Measurements from ENCODE around the gene CCR8.

DNA sequence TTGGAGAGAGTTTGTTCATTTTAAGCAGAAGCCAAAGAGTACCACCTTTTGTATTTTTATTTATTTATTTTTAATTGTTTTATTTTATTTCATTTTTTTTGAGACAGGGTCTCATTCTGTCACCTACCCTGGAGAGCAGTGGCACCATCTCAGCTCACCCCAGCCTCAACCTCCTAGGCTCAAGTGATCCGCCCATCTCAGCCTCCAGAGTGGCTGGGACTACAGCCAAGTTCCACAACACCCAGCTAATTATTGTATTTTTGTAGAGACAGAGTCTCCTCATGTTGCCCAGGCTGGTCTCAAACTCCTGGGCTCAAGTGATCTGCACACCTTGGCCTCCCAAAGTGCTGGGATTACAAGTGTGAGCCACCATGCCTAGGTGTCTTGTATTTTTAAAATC lies 9.6 kb downstream of the CCR8 start:
- TF ChIP-seq, protein P1, sequence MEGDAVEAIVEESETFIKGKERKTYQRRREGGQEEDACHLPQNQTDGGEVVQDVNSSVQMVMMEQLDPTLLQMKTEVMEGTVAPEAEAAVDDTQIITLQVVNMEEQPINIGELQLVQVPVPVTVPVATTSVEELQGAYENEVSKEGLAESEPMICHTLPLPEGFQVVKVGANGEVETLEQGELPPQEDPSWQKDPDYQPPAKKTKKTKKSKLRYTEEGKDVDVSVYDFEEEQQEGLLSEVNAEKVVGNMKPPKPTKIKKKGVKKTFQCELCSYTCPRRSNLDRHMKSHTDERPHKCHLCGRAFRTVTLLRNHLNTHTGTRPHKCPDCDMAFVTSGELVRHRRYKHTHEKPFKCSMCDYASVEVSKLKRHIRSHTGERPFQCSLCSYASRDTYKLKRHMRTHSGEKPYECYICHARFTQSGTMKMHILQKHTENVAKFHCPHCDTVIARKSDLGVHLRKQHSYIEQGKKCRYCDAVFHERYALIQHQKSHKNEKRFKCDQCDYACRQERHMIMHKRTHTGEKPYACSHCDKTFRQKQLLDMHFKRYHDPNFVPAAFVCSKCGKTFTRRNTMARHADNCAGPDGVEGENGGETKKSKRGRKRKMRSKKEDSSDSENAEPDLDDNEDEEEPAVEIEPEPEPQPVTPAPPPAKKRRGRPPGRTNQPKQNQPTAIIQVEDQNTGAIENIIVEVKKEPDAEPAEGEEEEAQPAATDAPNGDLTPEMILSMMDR (IDR thresholded peaks at IDR 0.05; ENCODE audit: poor library complexity, severe bottlenecking), result no peak
- TF ChIP-seq, protein P2, sequence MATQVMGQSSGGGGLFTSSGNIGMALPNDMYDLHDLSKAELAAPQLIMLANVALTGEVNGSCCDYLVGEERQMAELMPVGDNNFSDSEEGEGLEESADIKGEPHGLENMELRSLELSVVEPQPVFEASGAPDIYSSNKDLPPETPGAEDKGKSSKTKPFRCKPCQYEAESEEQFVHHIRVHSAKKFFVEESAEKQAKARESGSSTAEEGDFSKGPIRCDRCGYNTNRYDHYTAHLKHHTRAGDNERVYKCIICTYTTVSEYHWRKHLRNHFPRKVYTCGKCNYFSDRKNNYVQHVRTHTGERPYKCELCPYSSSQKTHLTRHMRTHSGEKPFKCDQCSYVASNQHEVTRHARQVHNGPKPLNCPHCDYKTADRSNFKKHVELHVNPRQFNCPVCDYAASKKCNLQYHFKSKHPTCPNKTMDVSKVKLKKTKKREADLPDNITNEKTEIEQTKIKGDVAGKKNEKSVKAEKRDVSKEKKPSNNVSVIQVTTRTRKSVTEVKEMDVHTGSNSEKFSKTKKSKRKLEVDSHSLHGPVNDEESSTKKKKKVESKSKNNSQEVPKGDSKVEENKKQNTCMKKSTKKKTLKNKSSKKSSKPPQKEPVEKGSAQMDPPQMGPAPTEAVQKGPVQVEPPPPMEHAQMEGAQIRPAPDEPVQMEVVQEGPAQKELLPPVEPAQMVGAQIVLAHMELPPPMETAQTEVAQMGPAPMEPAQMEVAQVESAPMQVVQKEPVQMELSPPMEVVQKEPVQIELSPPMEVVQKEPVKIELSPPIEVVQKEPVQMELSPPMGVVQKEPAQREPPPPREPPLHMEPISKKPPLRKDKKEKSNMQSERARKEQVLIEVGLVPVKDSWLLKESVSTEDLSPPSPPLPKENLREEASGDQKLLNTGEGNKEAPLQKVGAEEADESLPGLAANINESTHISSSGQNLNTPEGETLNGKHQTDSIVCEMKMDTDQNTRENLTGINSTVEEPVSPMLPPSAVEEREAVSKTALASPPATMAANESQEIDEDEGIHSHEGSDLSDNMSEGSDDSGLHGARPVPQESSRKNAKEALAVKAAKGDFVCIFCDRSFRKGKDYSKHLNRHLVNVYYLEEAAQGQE (IDR thresholded peaks at IDR 0.05; ENCODE audit: borderline replicate concordance), result no peak
- no peak for TF ChIP-seq EZH2 (IDR thresholded peaks at IDR 0.05; ENCODE audit: borderline replicate concordance, insufficient read depth, low read length, poor library complexity, severe bottlenecking)
- TF ChIP-seq POLR2AphosphoS5 (IDR thresholded peaks at IDR 0.05), result no peak
- TF ChIP-seq TAF1 (IDR thresholded peaks at IDR 0.05; ENCODE audit: low read depth), result no peak
- TF ChIP-seq SMC3 (conservative IDR thresholded peaks at IDR 0.05; ENCODE audit: poor library complexity), result no peak
- TF ChIP-seq RAD21 (conservative IDR thresholded peaks at IDR 0.05), result no peak
- TF ChIP-seq MXI1 (conservative IDR thresholded peaks at IDR 0.05; ENCODE audit: poor library complexity, severe bottlenecking), result no peak
- TF ChIP-seq EP300 (conservative IDR thresholded peaks at IDR 0.05; ENCODE audit: poor library complexity, severe bottlenecking), result no peak

Data from neural cell (in vitro differentiated cells).